Liver (tissue), 3 donors: ENCODE results near the gene EPC2.

Experiments
- EGR1 ChIP-seq, 2 donors: IDR thresholded peaks; 2 replicates each; pipeline ENCODE4 v1.6.1; 2016 to 2018; ENCODE audit warnings: antibody characterized with exemption in 2 of 2, low read depth in 2 of 2
- FOXA2 ChIP-seq: IDR thresholded peaks from 2 replicates; pipeline ENCODE4 v1.6.1; 2016; ENCODE audit warnings: antibody characterized with exemption
- JUND ChIP-seq, 2 donors: IDR thresholded peaks; 2 replicates each; pipeline ENCODE4 v1.6.1; 2016; ENCODE audit warnings: antibody characterized with exemption in 2 of 2
- NR2F2 ChIP-seq: IDR thresholded peaks from 2 replicates; pipeline ENCODE4 v1.6.1; 2016; ENCODE audit warnings: antibody characterized with exemption
- RAD21 ChIP-seq, 2 donors: IDR thresholded peaks; 2 replicates each; pipeline ENCODE4 v1.6.1; 2016; ENCODE audit warnings: antibody characterized with exemption in 2 of 2, mild to moderate bottlenecking in 2 of 2
- RXRA ChIP-seq, 2 donors: IDR thresholded peaks; 2 replicates each; pipeline ENCODE4 v1.6.1; 2017 to 2018; ENCODE audit warnings: antibody characterized with exemption in 2 of 2, mild to moderate bottlenecking in 1 of 2
- SP1 ChIP-seq: IDR thresholded peaks from 2 replicates; pipeline ENCODE4 v1.6.1; 2018; ENCODE audit warnings: antibody characterized with exemption, mild to moderate bottlenecking
- TAF1 ChIP-seq: conservative IDR thresholded peaks from 2 replicates; pipeline ENCODE4 v1.6.1; 2016; ENCODE audit warnings: antibody characterized with exemption, mild to moderate bottlenecking
- YY1 ChIP-seq: IDR thresholded peaks from 2 replicates; pipeline ENCODE4 v1.6.1; 2016; ENCODE audit warnings: antibody characterized with exemption, mild to moderate bottlenecking
- TF ChIP-seq, protein P1 (sequence below): fragments of 150-350 bp; IDR thresholded peaks from 2 replicates; pipeline ENCODE4 v1.5.1; 2017; ENCODE audit warnings: improper control_type of control experiment, low read depth, low read length; ENCODE audit not compliant: missing input control
- TF ChIP-seq, protein P2 (sequence below): IDR thresholded peaks from 2 replicates; pipeline ENCODE4 v1.6.1; 2016; ENCODE audit warnings: antibody characterized with exemption
- TF ChIP-seq, protein P3 (sequence below): IDR thresholded peaks from 2 replicates; pipeline ENCODE4 v1.6.1; 2016; ENCODE audit warnings: antibody characterized with exemption
- TF ChIP-seq, protein P4 (sequence below): IDR thresholded peaks from 2 replicates; pipeline ENCODE4 v1.6.1; 2016; ENCODE audit warnings: antibody characterized with exemption
- TF ChIP-seq, protein P5 (sequence below): IDR thresholded peaks from 2 replicates; pipeline ENCODE4 v1.6.1; 2016; ENCODE audit warnings: antibody characterized with exemption, mild to moderate bottlenecking
- donor health status: healthy.
- donor health status: healthy.

DNA sequence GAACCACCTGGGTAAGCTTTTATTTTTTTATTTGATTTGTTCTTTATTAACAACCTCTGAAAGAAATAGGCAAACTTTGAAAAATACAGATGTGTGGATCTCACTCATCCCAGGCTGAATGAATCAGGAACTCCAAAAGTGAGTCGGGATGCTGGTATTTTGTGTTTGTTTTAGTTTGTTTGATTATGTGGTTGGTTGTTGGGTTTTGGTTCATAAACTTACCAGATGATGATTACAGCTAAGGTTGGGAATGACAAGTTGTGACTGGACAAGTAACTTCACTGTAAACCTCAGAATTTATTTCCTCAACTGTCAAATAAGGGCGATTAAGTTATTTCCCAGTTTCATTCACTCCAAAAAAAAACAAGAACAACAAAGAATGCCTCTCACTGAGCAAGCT is 150.0 kb downstream of the EPC2 start:
- TF ChIP-seq, protein P1, sequence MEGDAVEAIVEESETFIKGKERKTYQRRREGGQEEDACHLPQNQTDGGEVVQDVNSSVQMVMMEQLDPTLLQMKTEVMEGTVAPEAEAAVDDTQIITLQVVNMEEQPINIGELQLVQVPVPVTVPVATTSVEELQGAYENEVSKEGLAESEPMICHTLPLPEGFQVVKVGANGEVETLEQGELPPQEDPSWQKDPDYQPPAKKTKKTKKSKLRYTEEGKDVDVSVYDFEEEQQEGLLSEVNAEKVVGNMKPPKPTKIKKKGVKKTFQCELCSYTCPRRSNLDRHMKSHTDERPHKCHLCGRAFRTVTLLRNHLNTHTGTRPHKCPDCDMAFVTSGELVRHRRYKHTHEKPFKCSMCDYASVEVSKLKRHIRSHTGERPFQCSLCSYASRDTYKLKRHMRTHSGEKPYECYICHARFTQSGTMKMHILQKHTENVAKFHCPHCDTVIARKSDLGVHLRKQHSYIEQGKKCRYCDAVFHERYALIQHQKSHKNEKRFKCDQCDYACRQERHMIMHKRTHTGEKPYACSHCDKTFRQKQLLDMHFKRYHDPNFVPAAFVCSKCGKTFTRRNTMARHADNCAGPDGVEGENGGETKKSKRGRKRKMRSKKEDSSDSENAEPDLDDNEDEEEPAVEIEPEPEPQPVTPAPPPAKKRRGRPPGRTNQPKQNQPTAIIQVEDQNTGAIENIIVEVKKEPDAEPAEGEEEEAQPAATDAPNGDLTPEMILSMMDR, result no peak
- TF ChIP-seq YY1, result no peak
- TF ChIP-seq, protein P2, sequence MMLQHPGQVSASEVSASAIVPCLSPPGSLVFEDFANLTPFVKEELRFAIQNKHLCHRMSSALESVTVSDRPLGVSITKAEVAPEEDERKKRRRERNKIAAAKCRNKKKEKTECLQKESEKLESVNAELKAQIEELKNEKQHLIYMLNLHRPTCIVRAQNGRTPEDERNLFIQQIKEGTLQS, result no peak
- no peak for TF ChIP-seq FOXA2
- TF ChIP-seq, protein P3, sequence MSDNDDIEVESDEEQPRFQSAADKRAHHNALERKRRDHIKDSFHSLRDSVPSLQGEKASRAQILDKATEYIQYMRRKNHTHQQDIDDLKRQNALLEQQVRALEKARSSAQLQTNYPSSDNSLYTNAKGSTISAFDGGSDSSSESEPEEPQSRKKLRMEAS, result no peak
- no peak for TF ChIP-seq SP1
- no peak for TF ChIP-seq RAD21 (IDR thresholded peaks at IDR 0.05)
- TF ChIP-seq, protein P4, sequence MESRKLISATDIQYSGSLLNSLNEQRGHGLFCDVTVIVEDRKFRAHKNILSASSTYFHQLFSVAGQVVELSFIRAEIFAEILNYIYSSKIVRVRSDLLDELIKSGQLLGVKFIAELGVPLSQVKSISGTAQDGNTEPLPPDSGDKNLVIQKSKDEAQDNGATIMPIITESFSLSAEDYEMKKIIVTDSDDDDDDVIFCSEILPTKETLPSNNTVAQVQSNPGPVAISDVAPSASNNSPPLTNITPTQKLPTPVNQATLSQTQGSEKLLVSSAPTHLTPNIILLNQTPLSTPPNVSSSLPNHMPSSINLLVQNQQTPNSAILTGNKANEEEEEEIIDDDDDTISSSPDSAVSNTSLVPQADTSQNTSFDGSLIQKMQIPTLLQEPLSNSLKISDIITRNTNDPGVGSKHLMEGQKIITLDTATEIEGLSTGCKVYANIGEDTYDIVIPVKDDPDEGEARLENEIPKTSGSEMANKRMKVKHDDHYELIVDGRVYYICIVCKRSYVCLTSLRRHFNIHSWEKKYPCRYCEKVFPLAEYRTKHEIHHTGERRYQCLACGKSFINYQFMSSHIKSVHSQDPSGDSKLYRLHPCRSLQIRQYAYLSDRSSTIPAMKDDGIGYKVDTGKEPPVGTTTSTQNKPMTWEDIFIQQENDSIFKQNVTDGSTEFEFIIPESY, result no peak
- no peak for TF ChIP-seq JUND (IDR thresholded peaks at IDR 0.05)
- no peak for TF ChIP-seq TAF1
- TF ChIP-seq, protein P5, sequence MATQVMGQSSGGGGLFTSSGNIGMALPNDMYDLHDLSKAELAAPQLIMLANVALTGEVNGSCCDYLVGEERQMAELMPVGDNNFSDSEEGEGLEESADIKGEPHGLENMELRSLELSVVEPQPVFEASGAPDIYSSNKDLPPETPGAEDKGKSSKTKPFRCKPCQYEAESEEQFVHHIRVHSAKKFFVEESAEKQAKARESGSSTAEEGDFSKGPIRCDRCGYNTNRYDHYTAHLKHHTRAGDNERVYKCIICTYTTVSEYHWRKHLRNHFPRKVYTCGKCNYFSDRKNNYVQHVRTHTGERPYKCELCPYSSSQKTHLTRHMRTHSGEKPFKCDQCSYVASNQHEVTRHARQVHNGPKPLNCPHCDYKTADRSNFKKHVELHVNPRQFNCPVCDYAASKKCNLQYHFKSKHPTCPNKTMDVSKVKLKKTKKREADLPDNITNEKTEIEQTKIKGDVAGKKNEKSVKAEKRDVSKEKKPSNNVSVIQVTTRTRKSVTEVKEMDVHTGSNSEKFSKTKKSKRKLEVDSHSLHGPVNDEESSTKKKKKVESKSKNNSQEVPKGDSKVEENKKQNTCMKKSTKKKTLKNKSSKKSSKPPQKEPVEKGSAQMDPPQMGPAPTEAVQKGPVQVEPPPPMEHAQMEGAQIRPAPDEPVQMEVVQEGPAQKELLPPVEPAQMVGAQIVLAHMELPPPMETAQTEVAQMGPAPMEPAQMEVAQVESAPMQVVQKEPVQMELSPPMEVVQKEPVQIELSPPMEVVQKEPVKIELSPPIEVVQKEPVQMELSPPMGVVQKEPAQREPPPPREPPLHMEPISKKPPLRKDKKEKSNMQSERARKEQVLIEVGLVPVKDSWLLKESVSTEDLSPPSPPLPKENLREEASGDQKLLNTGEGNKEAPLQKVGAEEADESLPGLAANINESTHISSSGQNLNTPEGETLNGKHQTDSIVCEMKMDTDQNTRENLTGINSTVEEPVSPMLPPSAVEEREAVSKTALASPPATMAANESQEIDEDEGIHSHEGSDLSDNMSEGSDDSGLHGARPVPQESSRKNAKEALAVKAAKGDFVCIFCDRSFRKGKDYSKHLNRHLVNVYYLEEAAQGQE, result no peak
- TF ChIP-seq EGR1 (IDR thresholded peaks at IDR 0.05; ENCODE audit: low read depth in 2 of 2), result no peak
- no peak for TF ChIP-seq RXRA (IDR thresholded peaks at IDR 0.05)
- TF ChIP-seq NR2F2, result no peak
